ENCODE measurements around the gene WDR11.

DNA sequence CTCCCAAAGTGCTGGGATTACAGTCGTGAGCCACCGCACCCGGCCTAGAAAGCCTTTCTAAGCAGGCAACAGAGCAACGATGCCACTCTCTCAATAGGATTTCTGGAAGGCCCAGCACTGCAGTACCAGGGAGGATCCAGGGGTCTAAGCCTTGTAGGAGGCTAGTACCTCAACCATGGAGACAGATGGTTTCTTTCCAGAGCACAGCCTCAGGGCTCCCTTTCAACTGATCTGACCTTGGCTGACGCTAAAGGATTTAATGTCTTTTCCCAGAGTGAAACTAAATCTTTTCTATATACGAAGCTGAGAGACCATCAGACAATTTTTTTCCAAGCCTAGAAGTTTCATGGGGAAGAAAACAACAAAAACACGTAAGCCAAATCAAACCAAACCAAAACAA lies 78.0 kb downstream of the WDR11 start:
- TF ChIP-seq, protein P1, sequence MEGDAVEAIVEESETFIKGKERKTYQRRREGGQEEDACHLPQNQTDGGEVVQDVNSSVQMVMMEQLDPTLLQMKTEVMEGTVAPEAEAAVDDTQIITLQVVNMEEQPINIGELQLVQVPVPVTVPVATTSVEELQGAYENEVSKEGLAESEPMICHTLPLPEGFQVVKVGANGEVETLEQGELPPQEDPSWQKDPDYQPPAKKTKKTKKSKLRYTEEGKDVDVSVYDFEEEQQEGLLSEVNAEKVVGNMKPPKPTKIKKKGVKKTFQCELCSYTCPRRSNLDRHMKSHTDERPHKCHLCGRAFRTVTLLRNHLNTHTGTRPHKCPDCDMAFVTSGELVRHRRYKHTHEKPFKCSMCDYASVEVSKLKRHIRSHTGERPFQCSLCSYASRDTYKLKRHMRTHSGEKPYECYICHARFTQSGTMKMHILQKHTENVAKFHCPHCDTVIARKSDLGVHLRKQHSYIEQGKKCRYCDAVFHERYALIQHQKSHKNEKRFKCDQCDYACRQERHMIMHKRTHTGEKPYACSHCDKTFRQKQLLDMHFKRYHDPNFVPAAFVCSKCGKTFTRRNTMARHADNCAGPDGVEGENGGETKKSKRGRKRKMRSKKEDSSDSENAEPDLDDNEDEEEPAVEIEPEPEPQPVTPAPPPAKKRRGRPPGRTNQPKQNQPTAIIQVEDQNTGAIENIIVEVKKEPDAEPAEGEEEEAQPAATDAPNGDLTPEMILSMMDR (IDR thresholded peaks at IDR 0.05) = no peak
- TF ChIP-seq POLR2A (IDR thresholded peaks at IDR 0.05) = no peak

Measured in Peyer's patch (tissue), 4 donors.